ENCODE results near the gene PSMB7. TPM values are rescaled to one million over a fixed set of nuclear protein-coding genes. Genes with fewer than 3 reads are reported as not detected.
A peak's percentile ranks its signal among the peaks of the same experiment; 100 is the strongest.

PSMB7 gene
- total RNA-seq, 1 experiment from 2014 or later, result 216 TPM

GRCh38 chr9:124411514-124412227 is 3.6 kb downstream of the PSMB7 start:
- Mint-ChIP-seq H3K36me3 (ENCODE audit: insufficient read depth, unreplicated experiment) (peaks cover 85% of the 10 kb centered on the region), H3K9me3 (ENCODE audit: unreplicated experiment) (no peaks in the 10 kb centered on the region), H3K27me3 (ENCODE audit: insufficient read depth, unreplicated experiment) (no peaks in the 10 kb centered on the region), H3K27ac (ENCODE audit: unreplicated experiment) (no peak overlapping the region), H3K4me1 (ENCODE audit: low read depth, unreplicated experiment) (peaks cover 11% of the 10 kb centered on the region), H3K4me3 (ENCODE audit: unreplicated experiment) (no peak overlapping the region)
- TF ChIP-seq CTCF (IDR thresholded peaks at IDR 0.05; ENCODE audit: insufficient read depth in 1 of 2, low read depth in 1 of 2, low read length in 1 of 2, severe bottlenecking in 1 of 2, unreplicated experiment in 1 of 2), result no peak
- no peak for DNase-seq
- no peaks in the 10 kb centered on the region for H3K27me3 ChIP-seq (replicated peaks; ENCODE audit: control insufficient read depth, insufficient read depth, low read length)
- H3K36me3 ChIP-seq (ENCODE audit: control insufficient read depth, insufficient read depth, low read length), result peaks cover 2% of the 10 kb centered on the region; the same call in 1 of the 2 replicates
- peaks cover 10% of the 10 kb centered on the region; the same call in 1 of the 2 replicates for H3K4me1 ChIP-seq
- ChIA-PET CTCF (no interaction called here), POLR2A (no interaction called here)
- BruUV-seq (replicated peaks), result no TSS peak
- no peak overlapping the region for H3K4me3 ChIP-seq (ENCODE audit: low read depth, low read length)
- intact Hi-C loops (cut with micrococcal nuclease; ENCODE audit: unreplicated experiment), result no loop called here
- H3K9me3 ChIP-seq, result no peaks in the 10 kb centered on the region

GRCh38 chr9:124410321-124410913 is 4.8 kb downstream of the PSMB7 start:
- Mint-ChIP-seq H3K9me3 (ENCODE audit: unreplicated experiment) (no peaks in the 10 kb centered on the region), H3K36me3 (ENCODE audit: insufficient read depth, unreplicated experiment) (peaks cover 93% of the 10 kb centered on the region), H3K4me1 (ENCODE audit: low read depth, unreplicated experiment) (peaks cover 11% of the 10 kb centered on the region), H3K27ac (ENCODE audit: unreplicated experiment) (no peak overlapping the region), H3K27me3 (ENCODE audit: insufficient read depth, unreplicated experiment) (no peaks in the 10 kb centered on the region), H3K4me3 (ENCODE audit: unreplicated experiment) (no peak overlapping the region)
- peak; percentile 27 to 65 for TF ChIP-seq CTCF (IDR thresholded peaks at IDR 0.05; ENCODE audit: insufficient read depth in 1 of 2, low read depth in 1 of 2, low read length in 1 of 2, severe bottlenecking in 1 of 2, unreplicated experiment in 1 of 2)
- POLR2A ChIA-PET, result no interaction called here
- Histone ChIP-seq H3K9me3 (no peaks in the 10 kb centered on the region), H3K4me3 (ENCODE audit: low read depth, low read length) (no peak overlapping the region), H3K4me1 (peaks cover 10% of the 10 kb centered on the region; the same call in 1 of the 2 replicates), H3K36me3 (ENCODE audit: control insufficient read depth, insufficient read depth, low read length) (peaks cover 2% of the 10 kb centered on the region; the same call in 1 of the 2 replicates), H3K27me3 (replicated peaks; ENCODE audit: control insufficient read depth, insufficient read depth, low read length) (no peaks in the 10 kb centered on the region)
- DNase-seq, result no peak
- CTCF ChIA-PET, result interaction anchor here (0.6 to 1.0 kb wide), 6 partner anchors 9 to 1604 kb away, joined by 3 to 4 read pairs (median 3); no protein-coding TSS in a partner anchor
- no TSS peak for BruUV-seq (replicated peaks)
- intact Hi-C loops (cut with micrococcal nuclease; ENCODE audit: unreplicated experiment), result no loop called here

- Histone ChIP-seq H3K4me3 (ENCODE audit: low read depth, low read length) (no peak overlapping the region), H3K9me3 (no peaks in the 10 kb centered on the region), H3K36me3 (ENCODE audit: control insufficient read depth, insufficient read depth, low read length) (peaks cover 2% of the 10 kb centered on the region; the same call in 1 of the 2 replicates), H3K4me1 (peaks cover 10% of the 10 kb centered on the region; the same call in 1 of the 2 replicates), H3K27me3 (replicated peaks; ENCODE audit: control insufficient read depth, insufficient read depth, low read length) (no peaks in the 10 kb centered on the region)
- H3K9me3 Mint-ChIP-seq (ENCODE audit: unreplicated experiment), result no peaks in the 10 kb centered on the region
- POLR2A ChIA-PET, result no interaction called here
- peaks cover 10% of the 10 kb centered on the region for H3K4me1 Mint-ChIP-seq (ENCODE audit: low read depth, unreplicated experiment)
- intact Hi-C loops (cut with micrococcal nuclease; ENCODE audit: unreplicated experiment), result no loop called here
- H3K27me3 Mint-ChIP-seq (ENCODE audit: insufficient read depth, unreplicated experiment), result no peaks in the 10 kb centered on the region
- BruUV-seq (replicated peaks), result no TSS peak
- H3K36me3 Mint-ChIP-seq (ENCODE audit: insufficient read depth, unreplicated experiment), result peaks cover 92% of the 10 kb centered on the region
- CTCF ChIA-PET, result interaction anchor here (0.8 kb wide), 1 partner anchor 23 kb away, joined by 3 read pairs; no protein-coding TSS in a partner anchor
- no peak overlapping the region for H3K27ac Mint-ChIP-seq (ENCODE audit: unreplicated experiment)
- no peak for TF ChIP-seq CTCF (IDR thresholded peaks at IDR 0.05; ENCODE audit: insufficient read depth in 1 of 2, low read depth in 1 of 2, low read length in 1 of 2, severe bottlenecking in 1 of 2, unreplicated experiment in 1 of 2)
- H3K4me3 Mint-ChIP-seq (ENCODE audit: unreplicated experiment), result no peak overlapping the region
- DNase-seq, result no peak
Observed at GRCh38 chr9:124409410-124409809, 5.8 kb downstream of the PSMB7 start.
